Urothelium cell line (cell line): Measurements from ENCODE around the gene RARA.

Source experiments
- DNase-seq: peaks from one replicate; pipeline ENCODE4 v3.0.0; 2011; ENCODE audit warnings: low spot score, mixed read lengths
- FAIRE-seq: peaks from 2 replicates; lab custom pipeline; 2011; peaks lifted over from hg19 to GRCh38; lab: Jason Lieb, UNC

The RARA gene

GRCh38 chr17:40309031-40309948 lies at the start of gene RARA:
Gene RARA, plus strand, starts transcription at chr17:40309180. Its CDS starts 22,039 bp downstream, at chr17:40331219.
- FAIRE-seq, result no peak
- no peak for DNase-seq

- DNase-seq (no peak), FAIRE-seq (no peak)
Measured at GRCh38 chr17:40259505-40259904, 49.5 kb upstream of the RARA start.

DNA sequence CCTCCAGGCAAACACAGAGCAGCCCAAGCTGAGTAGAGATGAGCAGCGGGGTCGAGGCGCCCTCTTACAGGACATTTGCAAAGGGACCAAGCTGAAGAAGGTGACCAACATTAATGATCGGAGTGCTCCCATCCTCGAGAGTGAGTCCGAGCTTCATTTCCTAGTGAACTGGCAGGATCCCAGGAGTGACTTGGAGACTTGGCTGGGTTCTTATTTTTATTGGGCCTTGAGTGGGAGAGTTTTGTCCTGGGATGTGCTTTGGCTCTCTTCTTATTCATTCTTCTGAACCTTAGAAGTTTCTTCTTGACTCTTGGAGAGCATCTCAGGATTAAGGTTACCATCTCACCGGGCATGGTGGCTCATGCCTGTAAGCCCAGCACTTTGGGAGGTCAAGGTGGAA lies 48.5 kb upstream of the RARA start:
- no peak for FAIRE-seq
- DNase-seq, result no peak

DNA sequence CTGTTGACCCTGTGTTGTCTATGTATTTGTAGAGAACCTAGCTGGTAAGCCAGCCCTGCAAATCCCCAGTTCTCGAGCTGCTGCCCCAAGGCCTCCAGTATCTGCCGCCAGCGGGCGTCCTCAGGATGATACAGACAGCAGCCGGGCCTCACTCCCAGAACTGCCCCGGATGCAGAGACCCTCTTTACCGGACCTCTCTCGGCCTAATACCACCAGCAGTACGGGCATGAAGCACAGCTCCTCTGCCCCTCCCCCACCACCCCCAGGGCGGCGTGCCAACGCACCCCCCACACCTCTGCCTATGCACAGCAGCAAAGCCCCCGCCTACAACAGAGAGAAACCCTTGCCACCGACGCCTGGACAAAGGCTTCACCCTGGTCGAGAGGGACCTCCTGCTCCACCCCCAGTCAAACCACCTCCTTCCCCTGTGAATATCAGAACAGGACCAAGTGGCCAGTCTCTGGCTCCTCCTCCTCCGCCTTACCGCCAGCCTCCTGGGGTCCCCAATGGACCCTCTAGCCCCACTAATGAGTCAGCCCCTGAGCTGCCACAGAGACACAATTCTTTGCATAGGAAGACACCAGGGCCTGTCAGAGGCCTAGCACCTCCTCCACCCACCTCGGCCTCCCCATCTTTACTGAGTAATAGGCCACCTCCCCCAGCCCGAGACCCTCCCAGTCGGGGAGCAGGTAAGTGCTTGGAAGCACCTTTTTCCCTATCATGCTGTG lies 44.4 kb upstream of the RARA start:
- no peak for DNase-seq
- no peak for FAIRE-seq

- DNase-seq (no peak), FAIRE-seq (peak; percentile 35)
Measured at GRCh38 chr17:40265337-40265736, 43.6 kb upstream of the RARA start.

DNA sequence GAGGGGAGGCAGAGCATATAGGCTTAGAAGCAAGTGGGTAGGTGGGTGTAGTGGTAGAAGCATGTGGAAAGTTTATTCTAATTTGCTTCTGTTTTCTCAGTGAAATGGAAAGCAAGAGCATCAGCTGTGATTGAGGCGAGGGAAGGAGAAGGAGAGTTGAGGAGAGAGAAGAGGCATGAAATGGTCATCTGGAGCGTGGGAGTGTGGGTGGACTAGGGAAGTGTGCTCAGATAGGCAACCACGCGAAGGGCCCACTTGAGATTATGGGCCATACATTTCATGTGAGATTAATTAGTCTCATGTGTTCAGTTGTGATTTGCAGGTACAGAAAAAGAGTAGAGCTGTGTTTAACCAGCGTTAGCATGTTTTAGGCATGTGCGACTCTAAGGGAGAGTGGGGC lies 42.1 kb upstream of the RARA start:
- no peak for DNase-seq
- no peak for FAIRE-seq

GRCh38 chr17:40268141-40268712 lies 40.8 kb upstream of the RARA start:
- peak; percentile 14 for DNase-seq
- FAIRE-seq, result no peak

GRCh38 chr17:40278414-40278813 lies 30.6 kb upstream of the RARA start:
- DNase-seq, result no peak

DNA sequence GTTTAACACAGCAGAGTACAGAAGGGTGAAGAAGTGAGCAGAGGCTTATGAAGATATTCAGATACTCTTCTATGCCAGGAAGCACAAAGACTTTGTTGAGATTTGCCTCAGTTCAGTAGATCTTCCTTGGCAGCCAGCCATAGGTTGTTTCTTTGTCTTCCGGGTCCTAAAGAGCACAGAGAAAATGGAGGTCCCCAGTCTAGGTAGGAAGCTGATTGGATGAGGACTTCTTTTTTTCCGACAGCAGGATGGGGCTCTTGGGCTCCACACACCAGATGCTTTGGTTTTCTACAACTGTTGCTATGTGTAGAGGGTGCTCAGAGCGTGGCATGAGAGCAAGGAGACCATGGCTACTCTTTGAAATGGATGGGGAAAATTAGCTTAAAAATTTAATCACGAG lies 29.6 kb upstream of the RARA start:
- FAIRE-seq (no peak), DNase-seq (no peak)

More at GRCh38 chr17:40278414-40278813, 30.6 kb upstream of the RARA start:
- no peak for FAIRE-seq

- FAIRE-seq, result no peak
Measured at GRCh38 chr17:40281663-40282062, 27.3 kb upstream of the RARA start.

DNA sequence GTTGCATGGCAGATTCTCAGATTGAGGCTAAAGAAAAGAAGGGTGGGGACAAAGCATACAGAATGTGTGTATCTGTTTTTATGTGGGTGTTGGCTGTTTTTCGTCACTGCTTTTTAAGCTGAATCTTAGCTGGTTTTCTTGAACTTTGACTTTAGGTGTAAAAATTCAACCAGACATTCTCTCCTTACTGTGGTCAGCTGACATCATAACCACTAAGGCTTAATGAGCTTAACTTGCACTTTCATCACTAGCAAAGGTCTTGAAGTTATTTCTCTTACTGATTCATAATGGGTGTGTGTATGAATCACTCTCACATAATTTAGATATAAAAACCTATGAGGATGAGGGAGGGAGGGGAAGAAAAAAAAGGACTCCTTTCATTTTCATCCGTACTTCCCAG lies 25.3 kb upstream of the RARA start:
- DNase-seq, result peak; percentile 69
- no peak for FAIRE-seq

More at GRCh38 chr17:40281663-40282062, 27.3 kb upstream of the RARA start:
- peak; percentile 65 for DNase-seq

DNA sequence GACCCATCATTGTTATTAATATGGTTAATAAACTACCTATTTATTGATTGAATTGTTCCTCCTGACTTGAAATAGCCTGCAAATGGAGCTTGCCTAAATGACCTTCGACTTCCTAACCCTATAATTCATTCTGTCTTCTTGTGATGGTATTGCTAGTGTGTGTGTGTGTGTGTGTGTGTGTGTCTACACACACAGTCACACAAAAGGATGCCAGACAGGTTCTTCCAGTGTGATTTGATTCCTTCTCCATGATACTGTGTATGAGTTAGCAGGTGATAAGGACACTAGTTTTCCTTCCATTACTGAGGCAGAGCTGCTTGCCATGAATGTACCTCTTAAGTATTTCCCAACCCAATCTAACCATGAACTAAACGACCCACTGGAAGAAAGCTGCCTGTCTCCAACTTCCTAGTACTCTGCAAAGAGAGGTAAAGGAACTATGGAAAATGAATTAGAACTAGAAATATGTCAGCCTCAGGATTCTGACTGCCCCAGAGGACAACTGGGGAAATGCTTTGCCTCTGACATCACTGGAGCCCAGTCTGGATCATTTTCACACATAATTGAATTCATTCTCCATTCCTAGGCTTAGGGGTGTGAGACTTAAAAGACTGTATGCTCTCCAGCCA lies 24.8 kb upstream of the RARA start:
- FAIRE-seq, result no peak
- peak; percentile 47 for DNase-seq

GRCh38 chr17:40286473-40286872 lies 22.5 kb upstream of the RARA start:
- FAIRE-seq (no peak), DNase-seq (no peak)

GRCh38 chr17:40287159-40287493 lies 21.9 kb upstream of the RARA start:
- DNase-seq, result no peak
- no peak for FAIRE-seq

DNA sequence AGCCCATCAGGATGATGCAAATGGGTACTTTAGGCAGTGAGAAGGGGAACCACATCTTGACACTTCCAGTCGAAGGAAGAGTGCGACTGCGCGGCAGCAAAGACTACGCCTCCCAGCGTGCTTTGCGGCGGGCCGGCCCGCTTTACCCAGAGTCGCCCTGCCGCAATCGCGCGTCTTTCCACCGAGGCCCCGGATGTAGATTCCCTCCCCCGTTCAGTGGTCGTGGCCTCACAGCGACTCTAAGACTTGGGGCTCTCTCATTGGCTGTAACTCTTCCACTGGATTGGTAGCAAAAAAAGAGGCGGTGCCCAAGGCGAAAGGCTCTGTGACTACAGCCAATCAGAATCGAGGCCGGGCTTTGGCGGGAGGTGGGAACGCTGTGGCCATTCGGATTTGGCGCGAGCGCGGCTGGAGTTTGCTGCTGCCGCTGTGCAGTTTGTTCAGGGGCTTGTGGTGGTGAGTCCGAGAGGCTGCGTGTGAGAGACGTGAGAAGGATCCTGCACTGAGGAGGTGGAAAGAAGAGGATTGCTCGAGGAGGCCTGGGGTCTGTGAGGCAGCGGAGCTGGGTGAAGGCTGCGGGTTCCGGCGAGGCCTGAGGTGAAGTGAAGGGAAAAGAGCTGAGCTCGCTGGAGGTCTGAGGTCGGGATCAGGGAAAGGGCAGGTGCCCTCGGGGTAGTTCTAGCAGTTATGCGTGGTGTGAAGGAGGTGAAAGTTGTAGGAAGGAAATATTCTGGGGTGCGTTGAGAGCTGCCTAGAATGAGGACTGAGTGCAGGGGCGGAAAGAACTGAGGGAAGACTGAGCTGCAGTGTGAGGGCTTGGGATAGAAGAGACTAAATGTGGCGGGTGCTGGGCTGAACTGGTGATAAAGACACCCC lies 21.2 kb upstream of the RARA start, which contains the start of gene CDC6:
Gene CDC6, plus strand, starts transcription at position 386 of the 876 bp plus-strand sequence. CDS start 1,542 bp downstream, outside the sequence.
- FAIRE-seq (no peak), DNase-seq (peak; percentile 98)

DNA sequence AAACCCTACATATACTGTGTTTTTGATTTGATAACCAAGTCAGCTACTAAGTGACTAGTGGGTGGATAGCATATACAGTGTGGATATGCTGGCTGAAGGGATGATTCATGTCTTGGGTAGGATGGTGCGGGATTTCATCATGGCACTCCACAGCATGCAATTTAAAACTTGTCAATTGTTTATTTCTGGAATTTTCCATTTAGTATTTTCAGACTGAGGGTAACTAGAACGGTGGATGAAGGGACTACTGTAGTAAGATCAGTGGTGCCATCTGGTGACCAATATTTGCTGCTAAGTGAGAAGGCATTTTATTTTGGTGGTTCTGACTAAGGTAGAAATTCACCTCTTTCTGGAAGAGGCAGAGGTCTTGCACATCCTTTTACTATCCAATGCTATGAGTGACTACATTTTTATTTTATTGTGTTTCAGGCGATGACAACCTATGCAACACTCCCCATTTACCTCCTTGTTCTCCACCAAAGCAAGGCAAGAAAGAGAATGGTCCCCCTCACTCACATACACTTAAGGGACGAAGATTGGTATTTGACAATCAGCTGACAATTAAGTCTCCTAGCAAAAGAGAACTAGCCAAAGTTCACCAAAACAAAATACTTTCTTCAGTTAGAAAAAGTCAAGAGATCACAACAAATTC lies 18.2 kb upstream of the RARA start:
- FAIRE-seq (no peak), DNase-seq (peak; percentile 43)

- no peak for FAIRE-seq
Measured at GRCh38 chr17:40291281-40291664, 17.7 kb upstream of the RARA start.

GRCh38 chr17:40293363-40293762 lies 15.6 kb upstream of the RARA start:
- DNase-seq, result no peak
- FAIRE-seq, result no peak

More at GRCh38 chr17:40291281-40291664, 17.7 kb upstream of the RARA start:
- no peak for DNase-seq
